Limb (tissue), 2 donors: ENCODE measurements around the gene AGPAT1.

Experiments
- DNase-seq, 2 donors: peaks; one replicate each; pipeline ENCODE4 v3.0.0-alpha.2; 2016; ENCODE audit errors: extremely low spot score in 2 of 2

AGPAT1 gene

DNA sequence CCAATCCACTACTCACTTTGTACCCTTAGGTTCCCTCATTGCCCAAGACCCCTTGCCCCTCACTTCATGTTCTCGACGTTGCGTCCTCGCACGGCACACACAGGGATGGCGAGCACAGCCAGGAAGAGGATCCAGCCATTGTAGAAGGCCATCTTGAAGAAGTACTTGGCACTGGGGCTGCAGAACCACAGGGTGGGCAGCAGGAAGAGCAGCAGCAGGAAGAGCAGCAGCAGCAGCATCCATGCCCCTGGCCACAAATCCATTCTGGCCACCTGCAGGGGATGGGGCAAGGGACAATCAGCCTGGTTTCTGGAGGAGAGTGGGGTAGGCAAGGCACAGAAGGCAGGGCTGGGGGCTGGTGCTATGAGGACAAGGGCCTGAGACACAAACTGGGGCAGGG, 4.7 kb downstream of the AGPAT1 start:
- no peak for DNase-seq

DNA sequence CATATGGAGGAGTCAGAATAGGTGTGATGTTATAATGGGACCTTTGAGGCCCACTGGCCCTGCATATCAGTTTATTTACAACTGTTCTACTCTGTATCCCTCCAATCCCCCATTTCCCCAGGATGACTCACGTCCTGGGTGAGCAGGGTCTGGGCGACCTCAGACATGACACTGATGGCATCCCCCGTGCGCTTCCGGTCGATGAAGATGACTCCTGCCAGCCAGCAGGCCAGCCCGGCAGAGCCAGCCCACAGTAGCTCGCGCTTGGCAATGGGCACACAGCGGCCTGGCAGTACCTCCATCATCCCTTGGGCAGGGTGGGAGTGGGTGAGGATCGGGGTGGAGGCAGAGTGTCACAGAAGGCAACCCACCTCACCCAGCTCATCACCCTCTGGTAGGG, 5.6 kb downstream of the AGPAT1 start:
- no peak for DNase-seq

DNA sequence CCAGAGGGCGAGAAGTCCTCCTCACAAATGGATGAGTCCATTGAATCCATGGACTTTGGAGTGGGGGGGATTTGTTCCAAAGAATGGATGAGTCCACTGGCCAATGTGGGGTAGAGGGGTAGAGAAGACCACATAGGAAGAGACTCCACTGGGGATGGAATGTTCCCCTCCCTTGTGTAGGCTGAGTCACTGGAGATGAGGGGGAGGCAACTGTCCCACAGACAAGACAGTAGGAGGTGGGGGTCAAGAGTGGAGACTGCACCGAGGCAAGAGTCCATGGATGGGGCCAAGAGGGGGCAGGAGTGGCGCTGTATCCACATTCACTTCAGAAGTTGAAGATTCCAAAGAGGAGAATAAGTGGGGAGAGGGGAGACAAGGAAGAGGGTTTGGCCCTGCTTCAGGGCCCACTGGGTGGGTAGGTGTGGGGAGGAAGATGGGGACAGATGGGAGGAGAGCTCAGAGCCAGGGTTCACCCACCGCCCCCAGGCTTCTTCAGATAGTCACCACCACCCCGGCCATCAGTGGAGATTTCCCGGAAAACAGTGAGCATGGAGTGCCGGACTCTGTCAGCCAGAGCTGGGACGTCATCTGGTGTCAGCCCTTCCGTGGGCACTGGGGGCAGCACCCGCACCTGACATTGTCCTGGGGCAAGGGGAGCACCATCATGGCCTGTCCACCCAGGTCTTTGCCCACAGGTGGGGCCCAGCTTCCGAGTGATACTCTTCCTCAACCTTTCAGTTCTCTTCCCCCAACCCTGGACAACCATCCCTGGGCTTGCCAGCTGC, 6.9 kb downstream of the AGPAT1 start:
- DNase-seq: no peak

DNA sequence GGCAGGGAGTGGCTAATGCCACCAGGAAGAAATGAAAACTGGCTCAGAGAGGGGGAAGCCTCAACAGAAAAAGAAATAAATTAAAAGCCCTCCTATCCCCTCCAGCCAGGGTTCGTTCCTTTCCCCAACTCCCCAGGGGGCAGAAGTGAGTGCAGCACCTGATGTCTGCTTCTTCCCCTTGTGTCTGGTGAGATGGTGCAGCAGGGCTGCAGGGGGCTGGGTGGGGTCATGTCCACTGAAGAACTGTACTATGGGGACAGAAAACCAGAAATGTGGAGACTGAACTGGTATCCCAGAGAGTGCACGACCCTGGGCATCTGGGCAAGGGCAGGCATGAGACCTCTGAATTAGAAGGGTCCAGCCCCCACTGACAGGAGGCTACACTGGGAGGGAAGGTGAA, 7.5 kb downstream of the AGPAT1 start:
- no peak for DNase-seq

DNA sequence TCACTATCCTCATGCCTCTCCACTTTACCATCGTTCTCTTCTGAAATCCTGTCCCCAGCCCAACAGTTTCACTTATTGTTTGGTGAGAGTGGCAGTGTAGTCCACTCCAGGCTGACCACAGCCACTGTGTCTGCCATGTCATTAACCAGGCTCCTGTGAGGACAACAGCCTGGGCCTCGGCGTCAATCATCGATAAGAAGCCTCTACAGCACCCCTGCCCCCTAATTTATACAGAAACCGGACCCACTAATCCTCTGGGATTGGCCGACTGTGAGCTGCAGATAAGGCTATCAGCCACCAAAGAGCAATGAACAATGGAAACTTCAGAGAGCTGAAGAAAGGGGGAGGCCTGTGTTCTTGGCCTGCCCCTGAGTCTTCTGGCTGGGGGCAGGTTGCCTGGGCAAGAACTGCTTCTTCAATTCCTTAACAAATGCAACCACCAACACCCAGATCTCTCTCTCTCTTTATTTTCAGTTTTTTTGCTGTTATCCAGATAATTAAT, 8.1 kb downstream of the AGPAT1 start:
- no peak for DNase-seq

DNA sequence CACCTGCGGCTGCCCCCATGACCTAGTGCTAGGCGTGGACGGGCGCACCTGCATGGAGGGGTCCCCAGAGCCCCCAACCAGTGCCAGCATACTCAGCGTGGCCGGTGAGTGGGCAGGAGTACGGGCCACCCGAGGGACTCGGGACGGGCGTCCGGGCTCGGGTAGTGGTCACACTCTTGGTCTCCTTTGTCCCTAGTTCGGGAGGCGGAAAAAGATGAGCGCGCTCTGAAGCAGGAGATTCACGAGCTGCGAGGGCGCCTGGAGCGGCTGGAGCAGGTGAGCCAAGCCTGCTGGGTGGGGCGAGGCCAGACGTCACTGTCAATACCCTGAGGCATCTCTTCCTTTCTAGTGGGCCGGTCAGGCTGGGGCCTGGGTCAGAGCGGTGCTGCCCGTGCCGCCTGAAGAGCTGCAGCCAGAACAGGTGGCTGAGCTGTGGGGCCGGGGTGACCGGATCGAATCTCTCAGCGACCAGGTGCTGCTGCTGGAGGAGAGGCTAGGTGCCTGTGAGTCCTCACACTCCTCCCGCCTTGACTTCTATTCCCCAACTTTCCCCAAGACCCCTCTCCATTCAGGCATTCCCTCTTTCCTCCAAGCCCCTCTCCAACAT, 8.6 kb downstream of the AGPAT1 start:
- no peak for DNase-seq

DNA sequence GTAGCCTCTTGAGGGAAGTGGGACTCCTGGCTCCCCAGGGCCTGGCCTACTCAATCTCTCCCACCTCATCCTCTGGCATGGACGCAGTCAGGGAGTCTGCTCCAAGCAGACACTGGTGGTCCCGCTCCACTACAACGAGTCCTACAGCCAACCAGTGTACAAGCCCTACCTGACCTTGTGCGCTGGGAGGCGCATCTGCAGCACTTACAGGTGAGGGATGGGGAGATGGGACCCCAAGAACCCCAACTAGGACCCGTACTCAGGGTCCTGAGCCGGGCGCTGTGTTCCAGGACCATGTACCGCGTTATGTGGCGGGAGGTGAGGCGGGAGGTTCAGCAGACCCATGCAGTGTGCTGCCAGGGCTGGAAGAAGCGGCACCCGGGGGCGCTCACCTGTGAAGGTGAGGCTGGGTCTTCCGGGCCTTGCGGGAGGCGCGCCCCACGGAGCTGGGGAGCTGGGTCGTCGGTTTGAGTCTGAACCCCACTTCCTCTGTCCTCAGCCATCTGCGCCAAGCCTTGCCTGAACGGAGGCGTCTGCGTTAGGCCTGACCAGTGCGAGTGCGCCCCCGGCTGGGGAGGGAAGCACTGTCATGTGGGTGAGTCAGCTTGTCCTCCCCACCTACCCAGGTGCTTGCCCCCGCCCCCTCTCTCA, 9.3 kb downstream of the AGPAT1 start:
- DNase-seq: no peak

DNA sequence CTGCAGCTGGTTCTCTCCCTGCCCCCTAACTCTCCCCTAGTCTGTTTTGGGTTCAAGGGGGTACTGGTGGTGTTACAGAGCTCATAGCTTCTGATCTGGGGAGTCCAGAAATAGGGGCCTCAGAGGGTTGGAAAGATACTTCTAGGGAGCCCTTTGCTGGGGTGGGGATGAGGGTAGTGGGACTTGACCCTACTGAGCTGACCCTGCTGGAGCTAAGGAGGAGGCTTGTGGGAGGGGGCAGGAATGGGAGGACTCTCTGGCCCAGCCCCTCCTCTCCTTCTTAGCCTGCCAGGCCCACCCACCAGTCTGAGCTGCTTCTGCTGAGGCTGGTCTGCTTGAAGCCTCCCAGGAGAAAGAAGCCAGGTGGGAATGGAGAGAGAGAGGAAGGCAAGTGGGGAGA, 11.6 kb downstream of the AGPAT1 start, which contains the start of gene EGFL8:
Gene EGFL8, plus strand, starts transcription at position 301 of the 400 bp plus-strand sequence. CDS start 1,571 bp downstream, outside the sequence.
- no peak for DNase-seq

DNA sequence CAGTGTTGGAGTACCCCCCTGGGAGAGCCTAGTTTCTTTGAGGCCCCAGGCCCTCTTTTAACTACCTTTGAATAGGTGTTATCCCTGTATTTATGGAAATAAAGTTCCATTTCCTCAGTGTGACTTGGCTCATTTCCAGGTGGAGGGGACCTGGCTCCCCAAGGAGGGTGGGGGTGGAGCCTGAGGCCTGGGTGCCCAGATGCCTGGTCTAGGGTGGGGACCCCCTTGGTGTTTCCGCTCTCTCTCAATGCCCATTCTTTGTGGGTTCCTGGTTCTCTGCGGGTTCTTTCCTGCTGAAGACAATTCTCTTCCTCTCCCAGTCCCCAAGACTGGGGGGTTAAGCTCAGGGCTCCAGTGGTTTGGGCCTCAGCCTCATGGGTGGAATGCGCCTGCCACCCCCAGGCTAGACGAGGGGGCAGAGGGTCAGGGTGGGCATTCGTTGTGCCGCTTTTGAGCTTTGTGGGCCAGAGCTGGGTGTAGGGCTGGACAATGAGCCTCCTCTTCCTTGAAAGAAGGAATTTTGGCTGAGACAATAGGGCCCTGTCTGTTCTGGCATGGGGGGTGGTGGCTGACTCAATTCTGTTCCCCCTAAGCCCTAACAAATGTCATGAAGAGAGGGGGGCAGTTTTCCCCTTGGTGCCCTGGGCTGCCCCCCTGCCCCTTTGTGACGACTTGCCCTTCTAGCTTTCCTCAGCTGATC, 12.2 kb downstream of the AGPAT1 start:
- no peak for DNase-seq

DNA sequence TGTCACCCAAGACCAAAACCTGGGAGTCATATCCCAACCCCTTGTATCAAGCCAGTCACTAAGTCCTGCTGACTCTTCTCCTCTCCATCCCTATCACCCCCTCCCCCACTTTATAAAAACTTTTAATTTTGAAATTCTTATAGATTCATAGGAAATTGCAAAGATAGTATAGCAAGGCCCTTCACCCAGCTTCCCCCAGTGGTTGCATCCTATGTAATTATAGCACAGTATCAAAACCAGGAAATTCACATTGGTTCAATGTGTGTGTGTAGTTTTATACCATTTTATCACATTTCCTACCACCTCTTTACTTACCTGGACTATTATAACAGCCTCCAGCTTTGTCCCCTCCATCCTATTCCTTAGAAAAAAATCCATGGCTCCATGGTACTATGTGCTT, 17.8 kb downstream of the AGPAT1 start:
- no peak for DNase-seq

DNA sequence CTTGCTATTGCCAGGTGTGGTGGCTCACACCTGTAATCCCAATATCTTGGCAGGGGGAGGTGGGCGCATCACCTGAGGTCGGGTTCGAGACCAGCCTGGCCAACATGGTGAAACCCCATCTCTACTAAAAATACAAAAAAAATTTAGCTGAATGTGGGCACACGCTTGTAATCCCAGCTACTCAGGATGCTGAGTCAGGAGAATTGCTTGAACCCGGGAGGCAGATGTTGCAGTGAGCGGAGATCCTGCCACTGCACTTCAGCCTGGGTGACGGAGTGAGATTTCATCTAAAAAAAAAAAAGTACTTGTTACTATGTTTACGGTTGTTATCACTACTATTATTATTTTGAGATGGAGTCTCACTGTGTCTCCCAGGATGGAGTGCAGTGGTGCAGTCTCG, 19.0 kb downstream of the AGPAT1 start:
- no peak for DNase-seq

DNA sequence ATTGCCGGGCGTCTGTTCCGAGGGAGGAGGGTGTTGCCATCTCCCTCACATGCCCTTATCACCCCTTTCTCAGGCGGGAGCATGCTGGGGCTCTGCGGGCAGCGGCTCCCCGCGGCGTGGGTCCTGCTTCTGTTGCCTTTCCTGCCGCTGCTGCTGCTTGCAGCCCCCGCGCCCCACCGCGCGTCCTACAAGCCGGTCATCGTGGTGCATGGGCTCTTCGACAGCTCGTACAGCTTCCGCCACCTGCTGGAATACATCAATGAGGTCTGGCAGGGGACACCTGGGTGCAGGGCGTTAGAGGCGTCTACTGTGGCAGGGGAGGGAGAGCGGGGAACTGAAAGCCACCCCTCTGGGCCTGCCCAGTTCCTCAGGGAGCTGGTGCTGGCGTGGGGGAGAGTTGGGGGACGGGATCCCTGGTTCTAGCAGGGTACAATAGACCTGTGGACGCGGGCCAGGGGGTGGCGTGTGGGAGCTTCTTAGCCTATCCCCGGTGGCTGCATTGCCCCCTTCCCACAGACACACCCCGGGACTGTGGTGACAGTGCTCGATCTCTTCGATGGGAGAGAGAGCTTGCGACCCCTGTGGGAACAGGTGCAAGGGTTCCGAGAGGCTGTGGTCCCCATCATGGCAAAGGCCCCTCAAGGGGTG, 21.2 kb downstream of the AGPAT1 start:
- peak; percentile 75 to 79 for DNase-seq

DNA sequence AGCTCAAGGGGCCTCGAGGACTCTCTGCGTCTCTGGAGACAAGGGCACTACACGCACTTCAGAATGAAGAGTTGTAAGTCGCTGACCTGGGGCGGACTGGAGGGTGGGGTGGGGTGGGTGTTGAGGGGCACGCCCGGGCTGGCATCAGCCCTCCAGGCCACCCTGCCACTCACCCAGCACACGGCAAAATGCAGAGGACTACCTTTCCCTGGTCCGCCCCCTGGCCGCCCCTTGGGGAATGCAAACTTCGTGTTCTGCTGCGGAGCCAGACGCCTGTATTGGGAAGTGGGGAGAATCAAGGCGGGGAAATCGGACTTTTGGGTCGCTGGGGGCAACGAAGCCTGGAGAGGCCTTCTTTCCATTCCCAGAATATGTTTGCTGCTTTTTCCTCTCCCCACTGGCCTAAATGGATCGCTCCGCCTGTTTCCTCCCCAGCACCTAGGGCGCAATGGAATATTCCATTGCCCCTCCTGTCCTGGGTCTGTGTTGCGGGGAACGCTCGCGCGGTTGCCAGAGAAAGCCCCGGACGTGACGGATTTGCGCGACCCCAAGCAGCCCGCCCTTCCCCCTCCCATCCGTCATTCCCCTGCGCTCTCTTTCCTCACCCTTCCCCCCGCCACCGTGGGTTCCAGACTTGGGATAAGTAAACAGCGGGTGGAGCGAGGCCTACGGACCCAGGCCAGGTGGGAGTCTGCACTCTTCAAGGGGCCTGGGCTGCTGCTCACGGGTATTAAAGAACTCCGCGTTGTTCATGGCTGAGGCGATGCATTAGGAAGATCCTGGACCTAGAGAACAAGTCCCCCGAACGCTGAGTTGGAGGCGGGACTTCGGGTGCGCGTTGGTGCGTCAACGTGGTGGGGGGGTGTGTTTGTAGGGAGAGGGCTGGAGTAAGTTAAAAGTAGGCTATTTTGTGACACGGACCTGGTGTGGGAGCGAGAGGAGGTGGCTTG, 22.0 kb downstream of the AGPAT1 start, which contains the start of gene PPT2:
Gene PPT2, plus strand, starts transcription at position 578 of the 950 bp plus-strand sequence. CDS start 454 bp downstream, outside the sequence.
- peak; percentile 95 for DNase-seq

DNA sequence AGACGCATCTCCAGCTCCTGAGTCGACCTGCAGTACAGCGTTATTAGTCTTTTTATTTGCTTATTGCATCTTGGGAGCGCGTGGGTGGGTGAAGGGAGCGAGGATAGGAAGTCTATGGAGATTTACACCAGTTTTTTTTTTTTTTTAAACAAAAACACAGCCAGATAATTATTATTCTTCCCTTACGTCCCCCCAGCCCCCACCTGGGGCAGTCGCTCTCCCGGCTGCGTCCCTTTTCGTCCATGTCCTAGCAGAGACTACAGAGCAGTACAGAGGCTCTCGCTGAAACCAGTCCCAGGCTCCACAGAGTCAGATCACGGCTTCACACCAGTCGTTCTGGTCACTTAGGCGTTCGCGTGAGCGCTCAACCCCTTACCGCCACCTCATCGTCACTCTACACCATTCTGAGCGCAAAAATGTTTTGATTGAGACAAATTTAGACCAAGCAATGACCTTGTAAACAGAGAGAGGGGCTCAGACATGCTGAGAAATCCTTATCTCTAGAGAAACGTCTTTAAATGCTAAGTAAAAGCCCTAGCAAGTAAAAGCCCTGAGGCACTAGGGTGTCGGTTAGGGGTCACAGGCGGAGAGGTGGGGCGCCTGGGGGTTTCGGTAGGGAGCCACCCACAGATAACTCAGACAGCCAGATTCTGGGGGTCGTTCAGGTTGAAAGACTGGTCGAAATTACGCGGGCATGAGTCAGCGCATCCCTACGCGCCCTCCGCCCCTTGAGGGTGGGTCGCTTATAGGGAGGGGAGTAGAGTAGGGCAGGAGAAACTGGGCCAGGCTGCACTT, 22.9 kb downstream of the AGPAT1 start:
- peak in 1 of 2 donors; percentile 48 for DNase-seq

DNA sequence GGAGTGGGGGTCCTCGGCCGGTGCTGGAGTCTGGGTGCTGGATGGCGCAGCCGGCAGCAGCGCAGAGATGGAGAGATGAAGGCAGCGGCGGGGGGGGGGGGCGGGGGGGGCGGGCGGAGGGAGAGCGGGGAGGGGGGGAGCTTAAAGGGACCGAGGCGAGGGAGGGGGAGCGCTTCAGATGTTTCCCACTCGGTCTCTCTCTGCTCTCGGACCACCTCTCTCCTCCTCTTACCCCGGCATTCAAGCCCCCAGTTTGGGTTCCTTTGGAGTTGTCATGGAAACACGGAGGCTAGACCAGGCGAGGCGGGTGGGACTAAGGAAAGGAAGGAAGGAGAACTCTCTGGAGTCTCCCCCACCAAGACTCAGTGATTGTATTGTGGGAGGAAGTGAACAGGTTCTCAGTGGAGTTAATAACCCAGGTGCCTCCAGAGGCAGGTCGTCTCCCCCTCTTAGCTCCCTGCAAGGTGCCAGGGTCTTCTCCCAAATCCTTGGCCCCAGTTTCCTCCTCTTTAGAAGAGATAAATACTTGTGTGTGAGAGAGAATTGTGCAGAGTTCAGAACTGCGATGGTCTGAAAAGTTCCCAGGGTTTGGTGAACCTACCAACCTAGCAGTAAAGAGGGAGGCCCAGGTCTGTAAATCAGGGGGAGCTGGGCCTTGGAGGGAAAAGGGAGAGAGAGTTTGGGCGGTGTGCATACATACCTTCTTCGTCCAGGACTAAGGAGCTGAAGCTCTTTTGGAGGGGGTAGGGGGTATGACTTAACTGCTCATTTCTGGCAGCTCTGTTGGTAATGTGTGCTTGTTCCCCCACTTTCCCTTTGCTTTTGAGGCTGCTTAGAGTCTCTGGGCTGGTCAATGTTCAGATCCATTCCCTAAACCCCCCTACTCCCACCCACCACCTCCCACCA, 23.8 kb downstream of the AGPAT1 start, which contains the start of gene PRRT1:
Gene PRRT1, minus strand, starts transcription at position 77 of the 906 bp plus-strand sequence. CDS start 112 bp downstream, outside the sequence.
- DNase-seq: peak in 1 of 2 donors; percentile 49

DNA sequence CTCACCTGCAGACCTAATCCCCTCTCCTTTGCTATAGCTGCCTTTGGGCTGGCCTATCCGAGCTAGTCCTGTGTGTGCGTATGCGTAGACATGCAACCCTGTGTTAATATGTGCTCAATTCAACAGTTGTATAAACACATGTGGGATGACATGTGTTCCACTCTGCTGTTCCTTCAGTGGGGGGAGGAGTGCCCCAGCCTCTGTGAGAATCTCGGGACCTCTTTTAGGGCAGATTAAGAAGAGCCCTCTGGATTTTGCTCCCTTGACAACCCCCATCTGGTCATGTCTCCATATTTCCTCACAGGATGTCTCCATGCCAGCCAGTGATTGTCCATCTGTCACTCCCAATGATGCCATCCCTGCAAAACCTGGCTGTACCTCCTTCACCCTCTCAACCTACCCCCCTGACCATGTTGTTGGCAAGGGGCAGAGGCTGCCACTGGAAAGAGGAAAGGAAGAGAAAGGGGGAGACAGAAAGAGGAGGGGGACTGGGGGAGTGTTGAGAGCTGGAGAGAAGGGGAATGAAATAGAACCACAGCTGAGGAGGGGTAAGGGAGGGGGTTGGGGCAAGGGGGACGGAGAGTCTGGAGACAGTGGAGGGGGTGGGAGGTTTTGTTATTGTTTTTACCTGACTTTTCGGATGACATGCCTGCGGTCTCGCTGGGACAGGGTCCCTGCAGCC, 24.6 kb downstream of the AGPAT1 start:
- peak in 1 of 2 donors; percentile 42 for DNase-seq
